ENCODE results near the gene CDCA7L. TPM values are rescaled to one million over a fixed set of nuclear protein-coding genes. Genes with fewer than 3 reads are reported as not detected.

The CDCA7L gene
- total RNA-seq, 1 donor from 2014 or later = 40.7 TPM

GRCh38 chr7:21966271-21966670 is 20.6 kb upstream of the CDCA7L start:
- DNase-seq (ENCODE audit: low spot score) = no peak
- TF ChIP-seq, protein P1, sequence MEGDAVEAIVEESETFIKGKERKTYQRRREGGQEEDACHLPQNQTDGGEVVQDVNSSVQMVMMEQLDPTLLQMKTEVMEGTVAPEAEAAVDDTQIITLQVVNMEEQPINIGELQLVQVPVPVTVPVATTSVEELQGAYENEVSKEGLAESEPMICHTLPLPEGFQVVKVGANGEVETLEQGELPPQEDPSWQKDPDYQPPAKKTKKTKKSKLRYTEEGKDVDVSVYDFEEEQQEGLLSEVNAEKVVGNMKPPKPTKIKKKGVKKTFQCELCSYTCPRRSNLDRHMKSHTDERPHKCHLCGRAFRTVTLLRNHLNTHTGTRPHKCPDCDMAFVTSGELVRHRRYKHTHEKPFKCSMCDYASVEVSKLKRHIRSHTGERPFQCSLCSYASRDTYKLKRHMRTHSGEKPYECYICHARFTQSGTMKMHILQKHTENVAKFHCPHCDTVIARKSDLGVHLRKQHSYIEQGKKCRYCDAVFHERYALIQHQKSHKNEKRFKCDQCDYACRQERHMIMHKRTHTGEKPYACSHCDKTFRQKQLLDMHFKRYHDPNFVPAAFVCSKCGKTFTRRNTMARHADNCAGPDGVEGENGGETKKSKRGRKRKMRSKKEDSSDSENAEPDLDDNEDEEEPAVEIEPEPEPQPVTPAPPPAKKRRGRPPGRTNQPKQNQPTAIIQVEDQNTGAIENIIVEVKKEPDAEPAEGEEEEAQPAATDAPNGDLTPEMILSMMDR (IDR thresholded peaks at IDR 0.05; ENCODE audit: unreplicated experiment) = no peak
- no peaks in the 10 kb centered on the region for H3K4me1 Mint-ChIP-seq (ENCODE audit: unreplicated experiment)
- H3K36me3 Mint-ChIP-seq (ENCODE audit: low read depth, unreplicated experiment) = no peaks in the 10 kb centered on the region
- no peak overlapping the region for H3K4me3 Mint-ChIP-seq (ENCODE audit: unreplicated experiment)
- H3K27ac Mint-ChIP-seq (ENCODE audit: unreplicated experiment) = no peak overlapping the region
- H3K27me3 Mint-ChIP-seq (ENCODE audit: unreplicated experiment) = no peaks in the 10 kb centered on the region
- no peaks in the 10 kb centered on the region for H3K9me3 Mint-ChIP-seq (ENCODE audit: unreplicated experiment)

- TF ChIP-seq, protein P1 (IDR thresholded peaks at IDR 0.05; ENCODE audit: unreplicated experiment) = no peak
- H3K36me3 Mint-ChIP-seq (ENCODE audit: low read depth, unreplicated experiment) = no peaks in the 10 kb centered on the region
- no peaks in the 10 kb centered on the region for H3K27me3 Mint-ChIP-seq (ENCODE audit: unreplicated experiment)
- DNase-seq (ENCODE audit: low spot score) = no peak
- no peak overlapping the region for H3K27ac Mint-ChIP-seq (ENCODE audit: unreplicated experiment)
- H3K4me3 Mint-ChIP-seq (ENCODE audit: unreplicated experiment) = no peak overlapping the region
- no peaks in the 10 kb centered on the region for H3K9me3 Mint-ChIP-seq (ENCODE audit: unreplicated experiment)
- H3K4me1 Mint-ChIP-seq (ENCODE audit: unreplicated experiment) = no peaks in the 10 kb centered on the region
Observed at GRCh38 chr7:21965291-21965690, 19.6 kb upstream of the CDCA7L start.

GRCh38 chr7:21962677-21963076 is 17.0 kb upstream of the CDCA7L start:
- Mint-ChIP-seq H3K4me1 (ENCODE audit: unreplicated experiment) (no peaks in the 10 kb centered on the region), H3K27ac (ENCODE audit: unreplicated experiment) (no peak overlapping the region), H3K4me3 (ENCODE audit: unreplicated experiment) (no peak overlapping the region), H3K9me3 (ENCODE audit: unreplicated experiment) (no peaks in the 10 kb centered on the region), H3K36me3 (ENCODE audit: low read depth, unreplicated experiment) (no peaks in the 10 kb centered on the region), H3K27me3 (ENCODE audit: unreplicated experiment) (no peaks in the 10 kb centered on the region)
- TF ChIP-seq, protein P1 (IDR thresholded peaks at IDR 0.05; ENCODE audit: unreplicated experiment) = no peak
- no peak for DNase-seq (ENCODE audit: low spot score)

- Mint-ChIP-seq H3K27me3 (ENCODE audit: unreplicated experiment) (no peaks in the 10 kb centered on the region), H3K4me1 (ENCODE audit: unreplicated experiment) (peaks cover 3% of the 10 kb centered on the region), H3K36me3 (ENCODE audit: low read depth, unreplicated experiment) (no peaks in the 10 kb centered on the region), H3K27ac (ENCODE audit: unreplicated experiment) (no peak overlapping the region), H3K9me3 (ENCODE audit: unreplicated experiment) (no peaks in the 10 kb centered on the region), H3K4me3 (ENCODE audit: unreplicated experiment) (no peak overlapping the region)
- no peak for DNase-seq (ENCODE audit: low spot score)
- TF ChIP-seq, protein P1 (IDR thresholded peaks at IDR 0.05; ENCODE audit: unreplicated experiment) = no peak
Observed at GRCh38 chr7:21960922-21961321, 15.2 kb upstream of the CDCA7L start.

DNA sequence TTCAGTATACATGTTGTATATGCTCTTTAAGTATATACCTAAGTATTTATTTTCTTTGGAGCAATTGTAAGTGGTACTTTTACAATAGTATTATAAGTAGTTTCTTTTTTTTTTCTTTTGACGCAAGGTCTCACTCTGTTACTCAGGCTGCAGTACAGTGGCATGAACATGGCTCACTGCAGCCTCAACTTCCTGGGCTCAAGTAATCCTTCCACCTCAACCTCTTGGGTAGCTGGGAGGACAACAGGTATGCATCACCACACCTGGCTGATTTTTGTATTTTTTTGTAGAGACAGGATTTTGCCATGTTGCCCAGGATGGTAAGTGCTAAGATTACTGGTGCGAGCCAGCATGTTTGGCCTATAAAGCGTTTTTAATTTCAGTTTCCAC is 13.7 kb upstream of the CDCA7L start:
- Mint-ChIP-seq H3K27me3 (ENCODE audit: unreplicated experiment) (no peaks in the 10 kb centered on the region), H3K27ac (ENCODE audit: unreplicated experiment) (no peak overlapping the region), H3K4me1 (ENCODE audit: unreplicated experiment) (peaks cover 3% of the 10 kb centered on the region), H3K4me3 (ENCODE audit: unreplicated experiment) (no peak overlapping the region), H3K36me3 (ENCODE audit: low read depth, unreplicated experiment) (no peaks in the 10 kb centered on the region), H3K9me3 (ENCODE audit: unreplicated experiment) (no peaks in the 10 kb centered on the region)
- no peak for DNase-seq (ENCODE audit: low spot score)
- TF ChIP-seq, protein P1 (IDR thresholded peaks at IDR 0.05; ENCODE audit: unreplicated experiment) = no peak
